Tibial nerve (tissue), 4 donors: ENCODE results near the gene COL28A1.

Source experiments
- CTCF ChIP-seq, 5 experiments: fragments of 200-600 bp in 3 of 5; fragments of 450-650 bp in 2 of 5; sonication (generic) in 3 of 5; IDR thresholded peaks; one replicate each; pipeline ENCODE4 v1.5.1; 2016 to 2019; ENCODE audit warnings: antibody characterized with exemption in 5 of 5, mild to moderate bottlenecking in 3 of 5, moderate library complexity in 2 of 5
- EP300 ChIP-seq, 2 donors: sonication (generic); formaldehyde crosslinking; IDR thresholded peaks; one replicate each; pipeline ENCODE4 v1.6.1; 2017; ENCODE audit warnings: antibody characterized with exemption in 2 of 2, mild to moderate bottlenecking in 1 of 2
- POLR2A ChIP-seq, 2 donors: fragments of 450-650 bp; IDR thresholded peaks; one replicate each; pipeline ENCODE4 v1.6.1; 2017; ENCODE audit warnings: antibody characterized with exemption in 2 of 2, mild to moderate bottlenecking in 2 of 2, moderate library complexity in 2 of 2

GRCh38 chr7:7553386-7553785 lies 17.7 kb upstream of the COL28A1 start:
- TF ChIP-seq POLR2A (IDR thresholded peaks at IDR 0.05) (no peak), CTCF (IDR thresholded peaks at IDR 0.05) (no peak), EP300 (IDR thresholded peaks at IDR 0.05) (no peak)
